ENCODE data around the gene DLEU7. TPM values are rescaled to one million over a fixed set of nuclear protein-coding genes. Genes with fewer than 3 reads are reported as not detected.

DLEU7 gene
- total and polyA plus RNA-seq, 10 of the 15 experiments (the other 5 are each of a cell fraction or from before 2014, with no cell fraction given) = not detected

GRCh38 chr13:50810998-50811397 is 32.5 kb downstream of the DLEU7 start (continued):
- TF ChIP-seq, protein P1, sequence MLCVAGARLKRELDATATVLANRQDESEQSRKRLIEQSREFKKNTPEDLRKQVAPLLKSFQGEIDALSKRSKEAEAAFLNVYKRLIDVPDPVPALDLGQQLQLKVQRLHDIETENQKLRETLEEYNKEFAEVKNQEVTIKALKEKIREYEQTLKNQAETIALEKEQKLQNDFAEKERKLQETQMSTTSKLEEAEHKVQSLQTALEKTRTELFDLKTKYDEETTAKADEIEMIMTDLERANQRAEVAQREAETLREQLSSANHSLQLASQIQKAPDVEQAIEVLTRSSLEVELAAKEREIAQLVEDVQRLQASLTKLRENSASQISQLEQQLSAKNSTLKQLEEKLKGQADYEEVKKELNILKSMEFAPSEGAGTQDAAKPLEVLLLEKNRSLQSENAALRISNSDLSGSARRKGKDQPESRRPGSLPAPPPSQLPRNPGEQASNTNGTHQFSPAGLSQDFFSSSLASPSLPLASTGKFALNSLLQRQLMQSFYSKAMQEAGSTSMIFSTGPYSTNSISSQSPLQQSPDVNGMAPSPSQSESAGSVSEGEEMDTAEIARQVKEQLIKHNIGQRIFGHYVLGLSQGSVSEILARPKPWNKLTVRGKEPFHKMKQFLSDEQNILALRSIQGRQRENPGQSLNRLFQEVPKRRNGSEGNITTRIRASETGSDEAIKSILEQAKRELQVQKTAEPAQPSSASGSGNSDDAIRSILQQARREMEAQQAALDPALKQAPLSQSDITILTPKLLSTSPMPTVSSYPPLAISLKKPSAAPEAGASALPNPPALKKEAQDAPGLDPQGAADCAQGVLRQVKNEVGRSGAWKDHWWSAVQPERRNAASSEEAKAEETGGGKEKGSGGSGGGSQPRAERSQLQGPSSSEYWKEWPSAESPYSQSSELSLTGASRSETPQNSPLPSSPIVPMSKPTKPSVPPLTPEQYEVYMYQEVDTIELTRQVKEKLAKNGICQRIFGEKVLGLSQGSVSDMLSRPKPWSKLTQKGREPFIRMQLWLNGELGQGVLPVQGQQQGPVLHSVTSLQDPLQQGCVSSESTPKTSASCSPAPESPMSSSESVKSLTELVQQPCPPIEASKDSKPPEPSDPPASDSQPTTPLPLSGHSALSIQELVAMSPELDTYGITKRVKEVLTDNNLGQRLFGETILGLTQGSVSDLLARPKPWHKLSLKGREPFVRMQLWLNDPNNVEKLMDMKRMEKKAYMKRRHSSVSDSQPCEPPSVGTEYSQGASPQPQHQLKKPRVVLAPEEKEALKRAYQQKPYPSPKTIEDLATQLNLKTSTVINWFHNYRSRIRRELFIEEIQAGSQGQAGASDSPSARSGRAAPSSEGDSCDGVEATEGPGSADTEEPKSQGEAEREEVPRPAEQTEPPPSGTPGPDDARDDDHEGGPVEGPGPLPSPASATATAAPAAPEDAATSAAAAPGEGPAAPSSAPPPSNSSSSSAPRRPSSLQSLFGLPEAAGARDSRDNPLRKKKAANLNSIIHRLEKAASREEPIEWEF (IDR thresholded peaks at IDR 0.05; ENCODE audit: insufficient replicate concordance, low read depth, low read length) = no peak
- no peak for TF ChIP-seq IRF4 (IDR thresholded peaks at IDR 0.05; ENCODE audit: low read depth, low read length)
- TF ChIP-seq RBBP5 (conservative IDR thresholded peaks at IDR 0.05) = no peak
- no peak for TF ChIP-seq ESRRA (IDR thresholded peaks at IDR 0.05; ENCODE audit: low read length)
- TF ChIP-seq CHD2 (IDR thresholded peaks at IDR 0.05; ENCODE audit: borderline replicate concordance, low read depth, low read length) = no peak
- no peak for TF ChIP-seq POLR2AphosphoS5 (IDR thresholded peaks at IDR 0.05; ENCODE audit: low read length)
- no peak for TF ChIP-seq E2F4 (IDR thresholded peaks at IDR 0.05; ENCODE audit: low read depth, low read length)
- no peak for TF ChIP-seq KDM1A (IDR thresholded peaks at IDR 0.05; ENCODE audit: borderline replicate concordance)
- TF ChIP-seq, protein P2, sequence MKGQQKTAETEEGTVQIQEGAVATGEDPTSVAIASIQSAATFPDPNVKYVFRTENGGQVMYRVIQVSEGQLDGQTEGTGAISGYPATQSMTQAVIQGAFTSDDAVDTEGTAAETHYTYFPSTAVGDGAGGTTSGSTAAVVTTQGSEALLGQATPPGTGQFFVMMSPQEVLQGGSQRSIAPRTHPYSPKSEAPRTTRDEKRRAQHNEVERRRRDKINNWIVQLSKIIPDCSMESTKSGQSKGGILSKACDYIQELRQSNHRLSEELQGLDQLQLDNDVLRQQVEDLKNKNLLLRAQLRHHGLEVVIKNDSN (IDR thresholded peaks at IDR 0.05; ENCODE audit: borderline replicate concordance, extremely low read length, insufficient read depth, low read depth, low read length) = no peak
- TF ChIP-seq ZNF217 (IDR thresholded peaks at IDR 0.05) = 0 out of 2 replicates have a peak, but pooled peaks have one; percentile 27
- TF ChIP-seq CREB1 (IDR thresholded peaks at IDR 0.05; ENCODE audit: low read depth) = no peak
- TF ChIP-seq PBX3 (IDR thresholded peaks at IDR 0.05; ENCODE audit: insufficient replicate concordance, low read depth, low read length) = no peak
- no peak for TF ChIP-seq NFYB (IDR thresholded peaks at IDR 0.05; ENCODE audit: insufficient read depth, low read depth, low read length)
- no peak for TF ChIP-seq MAX (IDR thresholded peaks at IDR 0.05; ENCODE audit: low read depth, low read length)
- TF ChIP-seq ZNF24 (IDR thresholded peaks at IDR 0.05) = no peak
- TF ChIP-seq, protein P3, sequence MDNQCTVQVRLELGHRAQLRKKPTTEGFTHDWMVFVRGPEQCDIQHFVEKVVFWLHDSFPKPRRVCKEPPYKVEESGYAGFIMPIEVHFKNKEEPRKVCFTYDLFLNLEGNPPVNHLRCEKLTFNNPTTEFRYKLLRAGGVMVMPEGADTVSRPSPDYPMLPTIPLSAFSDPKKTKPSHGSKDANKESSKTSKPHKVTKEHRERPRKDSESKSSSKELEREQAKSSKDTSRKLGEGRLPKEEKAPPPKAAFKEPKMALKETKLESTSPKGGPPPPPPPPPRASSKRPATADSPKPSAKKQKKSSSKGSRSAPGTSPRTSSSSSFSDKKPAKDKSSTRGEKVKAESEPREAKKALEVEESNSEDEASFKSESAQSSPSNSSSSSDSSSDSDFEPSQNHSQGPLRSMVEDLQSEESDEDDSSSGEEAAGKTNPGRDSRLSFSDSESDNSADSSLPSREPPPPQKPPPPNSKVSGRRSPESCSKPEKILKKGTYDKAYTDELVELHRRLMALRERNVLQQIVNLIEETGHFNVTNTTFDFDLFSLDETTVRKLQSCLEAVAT (IDR thresholded peaks at IDR 0.05) = no peak
- no peak for TF ChIP-seq MYC (IDR thresholded peaks at IDR 0.05; ENCODE audit: insufficient read depth, insufficient read length, insufficient replicate concordance, low read length, severe bottlenecking)
- TF ChIP-seq ETV6 (conservative IDR thresholded peaks at IDR 0.05 in 1 of 2, IDR thresholded peaks at IDR 0.05 in 1 of 2; ENCODE audit: borderline replicate concordance in 1 of 2, low read depth in 1 of 2) = peak in 1 of 2 experiments; percentile 67; a peak in 1 of 4 replicates
- TF ChIP-seq CBFB (IDR thresholded peaks at IDR 0.05; ENCODE audit: low read depth) = no peak
- TF ChIP-seq TAF1 (IDR thresholded peaks at IDR 0.05; ENCODE audit: borderline replicate concordance, low read depth, low read length) = no peak
- no peak for TF ChIP-seq MXI1 (IDR thresholded peaks at IDR 0.05; ENCODE audit: low read depth, low read length)

Measured in GM12878 (cell line).